HG03135 (cell line): ENCODE results near the gene FPGS.
"Not testable (repeated sequence)": the region's sequence is repeated elsewhere in the genome, so short reads cannot be mapped to it uniquely, and the experiment has no call there.

Experiments
- ATAC-seq: cut with Tn5 transposase; IDR thresholded peaks from one replicate; pipeline ENCODE4 v1.9.1; 2021; ENCODE audit warnings: mild to moderate bottlenecking, moderate library complexity; ENCODE audit not compliant: unreplicated experiment

Gene FPGS

DNA sequence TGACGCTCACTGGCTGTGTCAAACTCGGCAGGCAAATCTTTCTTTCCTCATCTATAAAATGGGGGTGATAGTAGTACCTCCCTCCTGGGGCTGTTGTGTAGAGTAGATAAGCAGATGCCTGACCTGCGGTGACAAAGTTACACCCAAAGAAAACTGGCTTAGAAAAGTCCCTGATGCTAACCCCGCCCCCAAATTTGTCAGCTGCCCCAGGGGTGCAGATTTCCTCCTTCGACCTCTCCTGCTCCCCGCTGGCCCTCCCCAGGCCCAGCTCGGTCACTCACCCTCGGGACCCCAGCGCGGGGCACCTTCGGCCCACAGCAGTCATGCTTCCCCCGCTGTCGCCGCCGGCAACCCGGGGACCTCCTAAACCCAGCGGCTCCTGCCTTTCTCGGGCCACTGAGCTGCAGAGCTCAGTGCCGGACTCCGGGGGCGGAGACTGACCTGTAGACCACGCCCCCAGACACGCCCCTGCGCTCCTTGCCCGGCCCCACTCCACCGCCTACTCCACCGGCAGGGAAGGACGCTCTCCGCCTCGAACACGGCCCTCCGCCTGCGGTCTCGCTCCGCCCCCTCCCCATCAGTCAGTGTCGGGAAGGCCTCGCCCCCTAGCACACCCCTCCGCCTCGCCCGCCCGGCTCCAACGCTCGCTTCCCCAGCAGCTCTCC, 31.6 kb upstream of the FPGS start:
- ATAC-seq = peak; percentile 81

DNA sequence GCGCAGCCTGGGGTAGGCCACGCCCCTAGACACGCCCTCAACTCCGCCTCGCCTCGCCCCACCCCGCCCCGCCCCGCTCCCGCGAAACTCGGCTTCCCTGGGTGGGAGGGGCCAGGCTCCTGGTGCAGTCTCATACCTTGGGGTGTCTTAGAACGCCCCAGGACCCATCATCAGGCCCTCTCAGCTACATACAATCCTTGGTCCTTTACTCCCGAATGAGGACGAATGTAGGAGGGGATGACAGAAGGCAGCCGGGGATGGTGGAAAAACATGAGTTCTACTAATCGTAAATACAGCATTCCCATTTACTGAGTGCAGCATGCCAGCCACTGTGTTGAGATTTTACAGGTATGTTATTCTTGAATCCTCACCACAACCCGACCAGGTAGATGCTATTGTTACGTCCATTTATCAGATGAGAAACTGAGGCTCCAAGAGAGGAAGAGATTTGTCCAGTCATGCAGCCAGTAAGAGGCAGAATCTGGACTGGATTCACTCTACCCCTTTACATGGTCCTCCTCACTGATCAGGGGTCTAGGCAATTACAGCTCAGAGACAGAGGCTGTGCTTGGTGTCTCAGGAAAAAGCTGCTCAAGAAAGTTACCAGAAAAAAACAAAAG, 31.0 kb upstream of the FPGS start:
- ATAC-seq = no peak

DNA sequence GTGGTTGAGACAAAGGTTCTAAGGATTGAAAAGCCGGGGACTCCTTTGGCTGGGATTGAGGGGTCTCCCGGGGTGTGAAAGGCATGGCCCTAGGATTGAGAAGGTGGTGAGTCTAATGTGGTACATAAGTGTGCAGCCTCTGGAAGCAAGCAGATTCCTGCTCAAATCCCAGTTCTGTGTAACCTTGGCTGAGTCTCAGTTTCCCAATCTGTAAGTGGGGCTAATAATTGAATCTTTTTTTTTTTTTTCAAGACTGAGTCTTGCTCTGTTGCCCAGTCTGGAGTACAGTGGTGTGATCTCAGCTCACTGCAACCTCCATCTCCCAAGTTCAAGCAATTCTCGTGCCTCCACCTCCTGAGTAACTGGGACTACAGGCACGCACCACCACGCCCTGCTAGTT, 30.1 kb upstream of the FPGS start:
- no peak for ATAC-seq

DNA sequence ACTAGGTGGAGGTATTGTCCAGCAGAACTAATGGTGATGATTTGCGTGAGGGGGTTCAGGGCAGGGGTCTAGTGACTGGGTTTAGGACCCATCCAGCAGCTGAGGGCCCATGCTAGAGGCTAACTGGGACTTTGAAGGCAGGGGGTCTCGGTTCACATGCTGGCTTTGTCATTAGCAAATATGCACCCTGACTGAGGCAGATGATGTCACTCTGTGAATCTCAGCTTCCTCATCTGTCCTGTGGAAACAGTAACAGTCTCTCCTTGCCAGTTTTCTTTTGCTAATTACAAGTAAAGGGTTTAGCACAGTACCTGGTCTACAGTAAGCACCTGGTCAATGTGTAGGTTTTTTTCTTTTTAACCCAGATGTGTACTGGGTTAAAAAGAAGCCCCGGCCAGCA, 29.4 kb upstream of the FPGS start:
- ATAC-seq = no peak

DNA sequence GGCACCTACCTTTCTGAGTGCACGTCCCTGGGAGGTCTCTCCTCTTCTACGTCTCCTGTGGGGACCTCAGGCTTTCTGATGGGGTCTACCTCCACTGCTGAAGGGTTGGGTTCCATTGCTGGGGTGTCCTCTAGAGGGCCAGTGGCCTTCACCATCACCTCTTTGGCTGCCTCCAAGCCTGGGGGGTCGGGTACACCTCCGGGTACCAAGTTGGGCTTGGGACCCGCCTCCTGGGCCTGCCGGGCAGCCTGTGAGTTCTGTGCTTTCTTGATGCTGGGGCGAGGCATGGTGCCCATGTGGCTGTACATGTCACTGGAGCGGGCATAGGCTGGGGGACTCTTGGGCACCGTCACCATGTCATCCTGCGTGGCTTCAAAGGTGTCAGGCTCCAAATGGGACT, 28.7 kb upstream of the FPGS start:
- no peak for ATAC-seq

DNA sequence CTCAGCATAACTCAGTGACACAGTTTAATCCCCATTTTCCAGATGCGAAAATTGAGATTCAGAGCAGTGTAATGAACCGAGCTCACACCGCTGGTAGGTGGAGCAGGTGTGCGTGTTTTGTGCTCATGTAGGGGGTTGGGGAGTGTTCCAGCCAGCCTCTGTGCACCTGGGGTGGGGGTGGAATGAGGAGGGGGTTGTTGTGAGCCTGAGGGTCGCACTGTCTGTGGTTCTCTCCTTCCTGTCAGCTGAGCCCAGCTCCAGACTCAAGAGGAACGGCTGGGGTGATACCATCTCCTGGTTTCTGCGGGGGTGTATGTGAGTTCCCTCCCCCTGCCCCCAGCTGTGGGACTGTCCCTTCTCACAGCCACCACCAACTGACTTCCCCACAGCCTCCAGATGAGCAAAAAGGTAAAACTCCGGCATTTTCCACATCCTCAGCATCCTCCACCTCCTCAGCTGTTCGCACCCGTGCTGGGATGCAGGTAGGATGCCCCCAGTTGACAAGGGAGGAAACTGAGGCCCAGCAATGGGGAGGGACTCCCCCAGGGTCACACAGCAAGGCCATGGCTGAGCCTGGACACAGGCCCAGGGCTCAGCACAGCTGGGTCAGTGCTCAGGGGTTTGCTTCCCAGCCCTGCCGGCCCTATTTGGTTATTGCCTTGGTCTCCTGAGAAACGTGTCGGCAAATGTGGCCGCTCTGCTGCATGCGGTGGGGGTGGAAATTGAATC, 26.3 kb upstream of the FPGS start:
- no peak for ATAC-seq

DNA sequence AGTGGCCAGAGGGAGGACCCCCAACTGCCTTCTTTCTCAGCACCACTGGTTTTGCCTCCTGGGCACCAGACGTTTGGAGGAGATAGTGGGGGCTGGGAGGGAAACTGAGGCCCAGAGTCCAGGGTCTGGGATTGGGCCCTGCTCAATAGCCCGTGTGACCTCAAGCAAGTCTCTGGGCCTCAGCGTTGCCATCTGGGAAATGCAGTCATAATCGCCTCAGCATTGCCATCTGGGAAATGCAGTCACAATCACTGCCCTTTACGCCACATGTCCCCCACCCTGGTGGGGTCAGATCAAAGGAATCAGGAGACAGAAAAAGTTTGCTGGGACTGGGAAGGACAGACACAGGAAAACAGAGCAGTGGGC, 25.8 kb upstream of the FPGS start:
- no peak for ATAC-seq

DNA sequence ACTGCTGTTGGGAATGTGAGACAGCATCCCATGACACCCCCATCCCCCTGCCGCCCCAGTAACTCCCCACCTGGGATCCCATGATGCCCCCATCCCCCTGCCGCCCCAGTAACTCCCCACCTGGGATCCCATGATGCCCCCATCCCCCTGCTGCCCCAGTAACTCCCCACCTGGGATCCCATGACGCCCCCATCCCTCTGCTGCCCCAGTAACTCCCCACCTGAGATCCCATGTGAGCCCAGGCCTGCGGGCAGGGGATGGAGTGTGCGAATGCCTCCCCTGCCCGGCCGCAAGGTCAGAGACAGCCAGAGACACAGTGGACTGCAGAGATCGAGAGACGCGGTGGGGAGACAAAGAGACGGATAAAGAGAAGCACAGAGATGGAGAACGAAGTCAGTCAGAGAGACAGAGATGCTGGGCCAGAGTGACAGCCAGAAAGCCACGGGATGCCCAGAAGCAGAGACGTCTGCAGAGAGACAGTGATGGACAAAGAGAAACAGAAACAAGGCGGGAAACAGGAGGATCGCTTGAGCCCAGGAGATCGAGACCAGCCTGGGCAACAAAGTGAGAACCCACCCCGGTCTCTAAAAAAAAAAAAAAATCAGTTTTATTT, 25.2 kb upstream of the FPGS start:
- ATAC-seq = no peak

DNA sequence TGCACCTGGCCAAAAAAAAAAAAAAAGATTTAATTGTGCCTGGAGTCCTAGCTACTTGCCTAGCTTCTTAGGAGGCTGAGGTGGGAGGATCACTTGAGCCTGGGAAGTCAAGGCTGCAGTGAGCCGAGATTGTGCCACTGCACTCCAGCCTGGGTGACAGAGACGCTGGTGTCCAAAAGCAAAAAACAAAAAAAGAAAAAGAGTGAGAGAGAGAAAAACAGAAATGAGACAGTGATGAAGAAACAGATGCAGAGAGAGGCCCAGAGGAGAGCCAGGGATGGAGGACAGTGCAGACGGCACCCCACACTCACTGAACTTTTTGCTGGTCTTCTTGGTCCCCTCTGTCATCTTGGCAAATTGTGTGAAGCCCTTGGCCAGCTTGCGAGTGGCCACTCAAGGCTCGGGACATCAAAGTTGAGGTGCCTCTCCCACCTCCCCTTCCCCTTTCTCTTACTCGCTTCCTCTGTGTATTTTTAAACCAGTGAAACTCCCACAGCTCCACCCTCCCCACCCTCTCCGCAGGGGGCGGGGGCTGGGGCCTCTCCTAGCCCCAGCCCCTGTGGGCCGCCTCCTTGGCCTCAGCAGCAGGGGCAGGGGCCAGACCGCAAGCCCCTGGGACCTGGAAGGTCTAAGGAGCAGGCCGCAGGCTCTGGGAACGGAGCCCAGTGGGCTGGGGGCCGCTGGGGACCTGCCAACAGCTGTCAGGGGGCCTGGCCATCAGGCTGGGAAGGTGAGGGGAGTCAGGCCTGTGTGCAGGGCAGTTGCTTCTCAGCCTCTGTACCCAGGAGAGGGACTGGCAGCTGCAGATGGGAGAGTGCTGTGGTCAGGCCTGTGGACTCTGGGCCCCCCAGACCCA, 24.2 kb upstream of the FPGS start, which contains the start of gene SH2D3C:
Gene SH2D3C, minus strand, starts transcription at position 387 of the 856 bp plus-strand sequence. Its CDS starts 39 bp downstream, at position 348.
- no peak for ATAC-seq

DNA sequence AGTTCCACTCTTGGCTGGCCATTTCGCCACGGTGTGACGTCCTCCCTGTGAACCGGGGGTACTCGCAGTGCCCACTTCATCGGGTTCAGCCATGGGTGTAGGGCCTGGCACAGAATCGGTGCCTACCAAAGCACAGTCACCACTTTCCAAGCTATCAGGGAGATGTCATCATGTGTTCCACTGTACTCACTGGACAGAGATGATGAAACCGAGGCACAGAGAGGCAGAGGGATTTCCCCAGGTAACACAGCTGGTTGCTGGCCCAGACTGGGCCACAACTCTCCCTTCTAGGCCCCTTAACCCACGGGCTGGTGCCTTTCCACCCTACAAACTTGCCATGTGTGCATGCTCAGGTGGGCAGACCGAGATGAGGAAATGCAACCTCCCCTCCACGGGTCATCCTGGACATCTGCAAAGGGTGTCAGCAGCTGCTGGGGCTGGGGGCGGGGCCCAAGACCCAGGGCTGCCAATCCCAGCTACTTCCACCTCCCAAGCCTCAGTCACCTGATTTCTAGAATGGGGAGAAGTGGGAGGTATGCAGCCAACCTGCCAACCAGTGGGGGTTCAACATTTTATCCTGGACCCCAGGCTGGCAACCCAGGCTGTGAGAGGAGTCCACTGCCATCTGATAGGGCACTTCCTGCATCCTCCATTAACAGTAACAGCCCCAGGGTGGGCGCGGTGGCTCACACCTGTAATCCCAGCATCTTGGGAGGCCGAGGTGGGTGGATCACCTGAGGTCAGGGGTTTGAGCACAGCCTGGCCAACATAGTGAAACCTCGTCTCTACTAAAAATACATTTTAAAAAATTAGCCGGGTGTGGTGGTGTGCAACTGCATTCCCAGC, 23.3 kb upstream of the FPGS start:
- ATAC-seq = peak; percentile 36

DNA sequence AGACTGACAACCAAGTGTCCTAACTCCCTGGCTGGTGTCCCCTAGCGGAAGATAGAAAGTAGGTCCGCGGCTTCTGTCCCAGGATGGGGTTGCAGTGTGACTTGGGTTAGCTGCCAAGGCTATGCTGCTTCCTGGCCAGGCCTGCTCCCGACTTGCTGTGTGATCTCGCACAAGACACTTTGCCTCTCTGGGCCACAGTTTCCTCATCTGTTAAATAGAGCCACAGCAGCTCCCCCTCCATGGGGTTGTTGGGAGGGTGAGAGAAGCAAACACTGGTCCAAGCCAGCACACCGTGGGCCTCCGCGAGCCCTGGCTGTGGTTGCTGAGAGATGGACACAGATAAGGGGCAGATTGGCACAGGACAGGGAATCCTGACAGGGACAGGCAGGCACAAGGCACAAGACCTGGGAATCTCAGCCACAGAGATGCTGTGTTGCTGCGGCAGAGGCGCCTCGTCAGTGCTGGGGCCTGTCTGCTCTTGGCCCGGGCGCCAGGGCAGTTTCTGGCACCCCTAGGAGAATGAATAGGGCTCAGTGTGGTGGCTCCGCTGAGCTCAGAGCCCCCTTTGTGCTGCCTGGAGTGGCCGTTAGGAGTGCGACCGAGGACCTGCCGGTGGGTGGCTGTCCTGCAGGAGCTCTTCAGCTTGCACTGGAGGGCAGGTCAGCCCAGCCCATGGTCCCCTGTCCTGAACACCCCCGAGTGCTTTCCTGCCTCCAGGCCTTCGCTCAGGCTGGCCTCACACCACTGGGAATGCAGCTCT, 22.4 kb upstream of the FPGS start:
- no peak for ATAC-seq

DNA sequence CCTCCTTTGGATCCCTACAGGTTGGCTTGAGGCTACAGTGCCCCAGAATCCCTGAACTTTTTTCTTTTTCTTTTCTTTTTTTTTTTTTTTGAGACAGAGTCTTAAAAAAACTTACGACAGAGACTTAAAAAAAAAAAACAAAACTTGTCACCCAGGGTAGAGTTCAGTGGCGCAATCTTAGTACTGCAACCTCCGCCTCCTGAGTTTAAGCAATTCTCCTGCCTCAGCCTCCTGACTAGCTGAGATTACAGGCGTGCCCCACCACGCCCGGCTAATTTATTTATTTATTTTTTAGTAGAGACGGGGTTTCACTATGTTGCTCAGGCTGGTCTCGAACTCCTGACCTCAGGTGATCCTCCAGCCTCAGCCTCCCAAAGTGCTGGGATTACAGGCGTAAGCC, 21.8 kb upstream of the FPGS start:
- ATAC-seq = not testable (repeated sequence)

DNA sequence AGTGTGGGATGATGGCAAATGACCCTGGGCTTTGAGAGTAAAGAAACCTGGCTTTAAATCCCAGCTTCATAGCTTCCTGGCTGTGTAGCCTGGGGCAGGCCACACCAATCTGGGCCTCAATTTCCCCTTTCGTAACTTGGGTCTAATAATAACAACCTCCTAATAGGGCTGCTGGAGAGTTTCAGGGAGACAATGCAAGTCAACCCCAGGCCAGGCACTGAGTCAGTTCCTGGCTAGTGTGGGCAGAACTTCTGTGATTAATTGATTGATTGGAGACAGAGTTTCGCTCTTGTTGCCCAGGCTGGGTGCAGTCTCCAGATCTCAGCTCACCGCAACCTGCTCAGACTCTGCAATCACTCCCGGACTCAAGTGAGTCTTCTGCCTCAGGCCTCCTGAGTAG, 20.9 kb upstream of the FPGS start:
- no peak for ATAC-seq

DNA sequence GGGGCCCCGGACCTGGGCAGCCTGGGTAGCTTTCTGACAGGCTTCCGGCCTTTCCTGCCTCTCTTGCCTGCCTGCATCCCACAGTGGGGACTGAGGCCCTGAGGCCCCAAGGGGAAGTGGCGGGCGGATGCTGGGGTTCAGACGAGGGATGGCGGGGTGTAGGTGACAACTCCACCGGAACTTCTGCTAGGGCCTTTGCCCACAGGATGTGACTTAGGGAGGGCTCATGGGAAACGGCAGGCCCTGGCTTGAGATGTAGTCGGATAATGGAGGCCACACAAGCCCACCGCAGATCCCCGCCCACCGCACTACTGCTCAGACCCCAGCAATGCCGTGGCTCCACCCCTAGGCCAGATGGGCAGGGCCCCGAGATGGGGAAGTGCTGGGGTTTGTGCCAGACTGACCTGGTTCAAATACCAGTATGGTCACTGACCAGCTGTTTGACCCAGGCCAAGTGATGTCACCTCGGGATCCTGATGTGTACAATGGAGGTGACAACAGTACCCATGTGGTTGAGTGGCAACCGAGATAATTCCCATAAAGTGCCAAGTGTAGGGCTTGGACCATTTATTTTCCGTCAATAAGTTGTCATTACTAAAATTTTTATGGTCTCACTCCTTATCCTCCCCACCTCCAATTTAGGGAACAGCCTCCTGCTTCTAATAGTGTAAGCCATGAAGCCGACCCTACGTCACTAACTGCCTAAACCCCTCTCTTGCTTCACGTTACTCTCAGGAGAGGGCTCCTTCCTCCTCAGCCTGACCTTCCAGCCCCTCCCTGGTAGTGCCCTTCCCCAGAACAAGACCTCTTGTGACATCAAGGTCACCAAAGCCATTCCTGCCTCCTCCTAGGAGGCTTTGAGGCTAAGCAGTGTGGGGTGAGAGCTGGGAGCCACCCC, 19.3 kb upstream of the FPGS start:
- ATAC-seq = no peak

DNA sequence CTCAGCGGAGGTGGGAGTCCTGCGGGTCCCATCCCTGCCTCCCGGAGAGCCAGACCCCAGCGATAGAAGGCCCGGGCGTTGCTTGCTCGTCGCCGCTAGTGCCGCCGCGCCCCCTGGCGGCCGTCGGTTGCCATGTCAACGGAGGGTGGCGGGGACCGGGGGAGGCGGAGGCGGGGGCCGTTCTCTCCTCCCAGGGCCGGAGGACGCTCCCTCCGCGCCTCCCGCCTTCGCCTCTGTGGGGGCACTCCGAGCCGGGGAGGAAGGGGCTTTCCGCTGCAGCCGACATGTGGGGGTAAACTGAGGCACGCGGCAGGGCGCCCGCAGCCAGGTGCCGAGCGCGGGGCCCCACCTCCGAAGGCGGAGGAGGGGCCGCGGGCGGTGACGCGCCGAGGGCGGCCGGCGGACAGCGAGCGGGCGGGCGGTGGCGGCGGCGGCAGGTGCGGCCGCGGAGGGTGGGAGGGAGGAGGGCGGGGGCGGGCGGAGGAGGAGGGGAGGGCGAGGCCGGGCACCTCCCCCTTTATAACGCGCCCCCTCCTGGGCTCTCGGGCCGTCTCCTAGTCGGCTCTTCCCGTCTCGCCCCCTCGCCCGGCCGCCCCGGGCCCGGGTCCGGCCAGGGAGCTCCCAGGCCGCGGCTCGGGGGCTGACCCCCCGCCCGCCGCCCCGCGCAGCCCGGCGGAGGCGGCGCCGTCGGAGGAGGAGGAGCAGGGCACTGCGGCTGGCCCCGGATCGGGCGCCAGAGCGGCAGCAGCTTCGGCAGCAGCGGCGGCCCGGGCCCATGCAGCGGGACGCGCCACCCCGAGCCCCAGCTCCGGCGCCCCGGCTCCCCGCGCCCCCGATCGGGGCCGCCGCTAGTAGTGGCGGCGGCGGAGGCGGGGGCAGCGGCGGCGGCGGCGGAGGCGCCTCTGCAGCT, 17.4 kb upstream of the FPGS start:
- ATAC-seq = peak; percentile 40

DNA sequence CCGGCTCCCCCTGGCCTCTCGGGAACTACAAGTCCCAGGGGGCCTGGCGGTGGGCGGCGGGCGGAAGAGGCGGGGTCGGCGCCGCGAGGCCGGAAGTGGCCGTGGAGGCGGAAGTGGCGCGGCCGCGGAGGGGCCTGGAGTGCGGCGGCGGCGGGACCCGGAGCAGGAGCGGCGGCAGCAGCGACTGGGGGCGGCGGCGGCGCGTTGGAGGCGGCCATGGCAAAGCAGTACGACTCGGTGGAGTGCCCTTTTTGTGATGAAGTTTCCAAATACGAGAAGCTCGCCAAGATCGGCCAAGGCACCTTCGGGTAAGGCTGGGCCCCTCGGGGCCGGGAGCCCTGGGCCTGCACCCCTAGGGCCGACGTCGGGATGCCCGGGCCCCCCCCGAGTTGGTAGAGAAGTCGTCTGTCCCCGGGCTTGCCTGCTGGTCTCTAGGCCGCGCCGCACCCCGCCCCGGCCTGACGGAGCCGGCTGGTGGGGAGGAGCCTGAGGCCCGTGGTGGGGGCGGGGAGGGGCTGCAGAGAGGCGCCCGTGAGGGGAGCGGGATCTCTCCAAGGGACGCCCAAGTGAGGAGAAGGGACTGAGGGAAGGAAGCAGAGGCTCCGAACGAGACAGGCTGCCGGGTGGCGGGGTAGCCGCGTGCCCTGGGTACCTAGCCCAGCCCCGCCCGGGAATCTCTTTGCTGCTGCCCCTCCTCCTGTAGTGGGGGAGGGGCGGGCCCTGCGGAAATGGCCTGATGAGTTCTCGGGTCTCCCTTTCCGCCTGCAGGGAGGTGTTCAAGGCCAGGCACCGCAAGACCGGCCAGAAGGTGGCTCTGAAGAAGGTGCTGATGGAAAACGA, 16.5 kb upstream of the FPGS start, which contains the start of gene CDK9:
Gene CDK9, plus strand, starts transcription at position 102 of the 840 bp plus-strand sequence. Its CDS starts 115 bp downstream, at position 217.
- ATAC-seq = peak; percentile 56
